GM12878 (cell line): Measurements from ENCODE around the gene ACTMAP. TPM values are rescaled to one million over a fixed set of nuclear protein-coding genes. Genes with fewer than 3 reads are reported as not detected.

Experiments
- CUX1 ChIP-seq: IDR thresholded peaks from 2 replicates; pipeline ENCODE4 v1.6.1; 2012; ENCODE audit warnings: improper control_type of control experiment, low read depth, low read length; ENCODE audit not compliant: insufficient replicate concordance
- NRF1 ChIP-seq: conservative IDR thresholded peaks from 2 replicates; pipeline ENCODE4 v1.6.1; 2011; ENCODE audit warnings: mild to moderate bottlenecking, low read depth, low read length, improper control_type of control experiment
- SMC3 ChIP-seq: IDR thresholded peaks from 2 replicates; pipeline ENCODE4 v1.6.1; 2011; ENCODE audit warnings: low read length, improper control_type of control experiment, borderline replicate concordance
- STAT3 ChIP-seq: IDR thresholded peaks from 2 replicates; pipeline ENCODE4 v1.6.1; 2011; ENCODE audit warnings: low read depth, low read length, improper control_type of control experiment
- TCF3 ChIP-seq: IDR thresholded peaks from 2 replicates; pipeline ENCODE4 v1.6.1; 2012; ENCODE audit warnings: low read depth, mild to moderate bottlenecking, low read length, borderline replicate concordance; ENCODE audit not compliant: insufficient read depth
- ZBTB4 ChIP-seq: fragments of 450-650 bp; formaldehyde crosslinking; IDR thresholded peaks from 2 replicates; pipeline ENCODE4 v1.4.0; 2022; ENCODE audit warnings: mild to moderate bottlenecking, moderate library complexity
- polyA plus RNA-seq, 11 experiments: library from polyadenylated mRNA; depleted of rRNA in 4 of 11; unstranded in 6 of 11; stranded (reverse) in 5 of 11; fragments of >200 nt; fragmentation: Nextera tagmentation in 4 of 11; fragmentation: Illumina TruSeq in 1 of 11; extraction: Ambion mirVana in 4 of 11; extraction: Trizol in 1 of 11; gene quantifications; 1 replicate in 1 of 11; 2 replicates in 10 of 11; pipeline versions ENCODE4 v1.2.1 to v1.2.3, GENCODE V29; 2011 to 2016; ENCODE audit warnings: inconsistent platforms in 2 of 11, missing spikeins in 2 of 11, low read depth in 1 of 11
- total RNA-seq, 4 experiments: library from RNA; depleted of rRNA in 3 of 4; stranded (reverse); fragments of >200 nt in 3 of 4; fragmentation: Illumina TruSeq in 1 of 4; extraction: Trizol in 1 of 4; gene quantifications; 2 replicates each; pipeline versions ENCODE4 v1.2.1 to v1.2.3, GENCODE V29; 2013 to 2021
- TF ChIP-seq, protein P1 (sequence below): IDR thresholded peaks from 2 replicates; pipeline ENCODE4 v1.6.1; 2012; ENCODE audit warnings: low read depth, low read length, improper control_type of control experiment
- TF ChIP-seq, protein P2 (sequence below): fragments of 450-650 bp; IDR thresholded peaks from 2 replicates; pipeline ENCODE4 v1.6.1; 2018; ENCODE audit warnings: borderline replicate concordance, mild to moderate bottlenecking; ENCODE audit not compliant: partially characterized antibody

The ACTMAP gene
- total and polyA plus RNA-seq, 10 of the 15 experiments (the other 5 are each of a cell fraction or from before 2014, with no cell fraction given): 3.0 to 26.2 (median 11.1) TPM

DNA sequence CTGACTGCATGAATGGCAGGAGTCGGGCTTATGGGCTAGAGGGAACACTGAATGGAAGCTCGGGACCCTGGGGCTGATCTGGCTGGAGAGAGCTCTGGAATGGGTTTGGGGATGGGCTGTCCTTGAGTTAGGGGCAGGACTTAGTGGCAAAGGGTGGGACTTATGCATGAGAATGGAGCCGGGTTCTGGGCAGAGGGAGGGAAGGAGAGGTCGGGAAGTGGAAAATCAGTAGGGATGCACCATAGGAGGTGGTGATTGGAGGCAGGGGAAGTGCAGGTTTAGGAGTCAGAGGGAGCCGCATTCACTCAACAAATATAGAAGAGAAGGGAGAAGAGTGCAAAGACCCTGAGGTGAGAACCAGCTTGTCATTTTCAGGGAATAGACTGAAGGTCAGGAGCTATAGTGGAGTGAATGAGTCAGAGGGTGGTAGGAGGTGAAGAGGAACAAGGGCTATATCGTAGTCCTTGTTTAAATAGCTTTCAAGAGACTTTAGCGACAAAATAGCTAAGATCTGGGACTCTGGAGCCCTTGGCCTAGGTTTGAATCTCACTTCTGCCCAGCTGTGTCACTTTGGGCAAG, 28.5 kb upstream of the ACTMAP start (continued):
- TF ChIP-seq ZBTB4 (no peak), NRF1 (no peak), SMC3 (no peak), CUX1 (no peak), TCF3 (no peak), STAT3 (no peak)
- TF ChIP-seq, protein P1, sequence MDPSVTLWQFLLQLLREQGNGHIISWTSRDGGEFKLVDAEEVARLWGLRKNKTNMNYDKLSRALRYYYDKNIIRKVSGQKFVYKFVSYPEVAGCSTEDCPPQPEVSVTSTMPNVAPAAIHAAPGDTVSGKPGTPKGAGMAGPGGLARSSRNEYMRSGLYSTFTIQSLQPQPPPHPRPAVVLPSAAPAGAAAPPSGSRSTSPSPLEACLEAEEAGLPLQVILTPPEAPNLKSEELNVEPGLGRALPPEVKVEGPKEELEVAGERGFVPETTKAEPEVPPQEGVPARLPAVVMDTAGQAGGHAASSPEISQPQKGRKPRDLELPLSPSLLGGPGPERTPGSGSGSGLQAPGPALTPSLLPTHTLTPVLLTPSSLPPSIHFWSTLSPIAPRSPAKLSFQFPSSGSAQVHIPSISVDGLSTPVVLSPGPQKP: no peak
- TF ChIP-seq, protein P2, sequence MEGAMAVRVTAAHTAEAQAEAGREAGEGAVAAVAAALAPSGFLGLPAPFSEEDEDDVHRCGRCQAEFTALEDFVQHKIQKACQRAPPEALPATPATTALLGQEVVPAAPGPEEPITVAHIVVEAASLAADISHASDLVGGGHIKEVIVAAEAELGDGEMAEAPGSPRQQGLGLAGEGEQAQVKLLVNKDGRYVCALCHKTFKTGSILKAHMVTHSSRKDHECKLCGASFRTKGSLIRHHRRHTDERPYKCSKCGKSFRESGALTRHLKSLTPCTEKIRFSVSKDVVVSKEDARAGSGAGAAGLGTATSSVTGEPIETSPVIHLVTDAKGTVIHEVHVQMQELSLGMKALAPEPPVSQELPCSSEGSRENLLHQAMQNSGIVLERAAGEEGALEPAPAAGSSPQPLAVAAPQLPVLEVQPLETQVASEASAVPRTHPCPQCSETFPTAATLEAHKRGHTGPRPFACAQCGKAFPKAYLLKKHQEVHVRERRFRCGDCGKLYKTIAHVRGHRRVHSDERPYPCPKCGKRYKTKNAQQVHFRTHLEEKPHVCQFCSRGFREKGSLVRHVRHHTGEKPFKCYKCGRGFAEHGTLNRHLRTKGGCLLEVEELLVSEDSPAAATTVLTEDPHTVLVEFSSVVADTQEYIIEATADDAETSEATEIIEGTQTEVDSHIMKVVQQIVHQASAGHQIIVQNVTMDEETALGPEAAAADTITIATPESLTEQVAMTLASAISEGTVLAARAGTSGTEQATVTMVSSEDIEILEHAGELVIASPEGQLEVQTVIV: no peak
- TF ChIP-seq, all 136 proteins: peak for 11
